Esophagus muscularis mucosa (tissue), 4 donors: ENCODE data around the gene BATF2.

Source experiments
- CTCF ChIP-seq, 3 experiments: fragments of 200-600 bp in 2 of 3; fragments of 450-650 bp in 1 of 3; sonication (generic) in 2 of 3; IDR thresholded peaks; one replicate each; pipeline ENCODE4 v1.5.1; 2017 to 2019; ENCODE audit warnings: antibody characterized with exemption in 3 of 3, mild to moderate bottlenecking in 2 of 3, moderate library complexity in 1 of 3
- EP300 ChIP-seq: sonication (generic); formaldehyde crosslinking; IDR thresholded peaks from one replicate; pipeline ENCODE4 v1.6.1; 2017; ENCODE audit warnings: antibody characterized with exemption
- POLR2A ChIP-seq: fragments of 450-650 bp; IDR thresholded peaks from one replicate; pipeline ENCODE4 v1.6.1; 2017; ENCODE audit warnings: antibody characterized with exemption, moderate library complexity, mild to moderate bottlenecking, low read depth
- POLR2AphosphoS5 ChIP-seq, 2 donors: sonication (generic); formaldehyde crosslinking; IDR thresholded peaks; one replicate each; pipeline ENCODE4 v1.6.1; 2017; ENCODE audit warnings: antibody characterized with exemption in 2 of 2

- TF ChIP-seq CTCF (IDR thresholded peaks at IDR 0.05), result no peak
- TF ChIP-seq POLR2A, result no peak
- TF ChIP-seq POLR2AphosphoS5 (IDR thresholded peaks at IDR 0.05), result no peak
- TF ChIP-seq EP300, result no peak
Observed at GRCh38 chr11:65017937-65018336, 21.2 kb upstream of the BATF2 start.
